Thyroid gland (tissue), 4 donors: ENCODE data around the gene KCMF1.

Source experiments
- CTCF ChIP-seq, 6 experiments: fragments of 200-600 bp in 3 of 6; fragments of 450-650 bp in 3 of 6; sonication (generic) in 3 of 6; IDR thresholded peaks; one replicate each; pipeline ENCODE4 v1.5.1; 2016 to 2019; ENCODE audit warnings: antibody characterized with exemption in 6 of 6, mild to moderate bottlenecking in 2 of 6, inconsistent platforms in 1 of 6, moderate library complexity in 1 of 6
- POLR2A ChIP-seq, 2 donors: fragments of 450-650 bp; IDR thresholded peaks; one replicate each; pipeline ENCODE4 v1.6.1; 2017; ENCODE audit warnings: antibody characterized with exemption in 2 of 2, mild to moderate bottlenecking in 2 of 2, moderate library complexity in 1 of 2

DNA sequence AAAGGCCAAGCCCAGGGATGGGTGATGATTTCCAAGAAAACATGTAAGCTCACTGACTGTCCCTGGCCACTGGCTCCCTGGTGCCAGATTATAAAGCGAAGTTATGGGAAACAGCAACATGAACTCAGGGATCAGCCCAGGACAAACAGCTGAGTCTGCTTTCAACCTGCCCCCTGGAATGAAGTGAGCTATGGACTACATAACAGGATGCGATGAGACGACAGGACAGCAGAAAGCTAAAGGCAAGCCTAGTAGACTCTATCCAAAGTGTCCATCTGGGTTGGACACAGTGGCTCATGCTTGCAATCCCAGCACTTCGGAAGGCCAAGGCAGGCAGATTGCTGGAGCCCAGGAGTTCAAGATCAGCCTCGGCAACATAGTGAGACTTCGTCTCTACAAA lies 16.6 kb upstream of the KCMF1 start:
- TF ChIP-seq CTCF (IDR thresholded peaks at IDR 0.05) (no peak), POLR2A (IDR thresholded peaks at IDR 0.05) (no peak)
